MM.1S (cell line): ENCODE measurements around the gene TMEM25.
"Not testable (repeated sequence)": the region's sequence is repeated elsewhere in the genome, so short reads cannot be mapped to it uniquely, and the experiment has no call there.

Experiments
- EZH2 ChIP-seq: fragments of 300-600 bp; sonication (generic); optimal IDR thresholded peaks from 2 replicates; pipeline ENCODE3; 2017; ENCODE audit warnings: low read depth, mild to moderate bottlenecking, antibody characterized with exemption, low read length, mixed read lengths
- EZH2phosphoT487 ChIP-seq: fragments of 300-600 bp; sonication (generic); IDR thresholded peaks from 2 replicates; pipeline ENCODE4 v1.6.1; 2018; ENCODE audit warnings: antibody characterized with exemption, low read length
- TF ChIP-seq, protein P1 (sequence below): fragments of 300-600 bp; sonication (generic); IDR thresholded peaks from 2 replicates; pipeline ENCODE4 v1.5.1; 2016; ENCODE audit warnings: antibody characterized with exemption, low read length, mixed read lengths

DNA sequence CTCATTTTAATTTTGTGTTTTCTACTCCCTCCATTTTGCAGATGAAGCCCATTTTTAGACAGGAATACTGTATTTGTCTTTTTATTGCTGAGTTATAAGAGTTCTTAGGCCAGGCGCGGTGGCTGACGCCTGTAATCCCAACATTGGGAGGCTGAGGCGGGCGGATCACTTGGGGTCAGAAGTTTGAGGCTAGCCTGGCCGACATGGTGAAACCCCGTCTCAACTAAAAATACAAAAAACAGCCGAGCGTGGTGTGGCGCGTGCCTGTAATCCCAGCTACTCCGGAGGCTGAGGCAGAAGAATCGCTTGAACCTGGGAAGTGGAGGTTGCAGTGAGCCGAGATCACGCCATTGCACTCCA lies 40.7 kb downstream of the TMEM25 start:
- TF ChIP-seq, protein P1, sequence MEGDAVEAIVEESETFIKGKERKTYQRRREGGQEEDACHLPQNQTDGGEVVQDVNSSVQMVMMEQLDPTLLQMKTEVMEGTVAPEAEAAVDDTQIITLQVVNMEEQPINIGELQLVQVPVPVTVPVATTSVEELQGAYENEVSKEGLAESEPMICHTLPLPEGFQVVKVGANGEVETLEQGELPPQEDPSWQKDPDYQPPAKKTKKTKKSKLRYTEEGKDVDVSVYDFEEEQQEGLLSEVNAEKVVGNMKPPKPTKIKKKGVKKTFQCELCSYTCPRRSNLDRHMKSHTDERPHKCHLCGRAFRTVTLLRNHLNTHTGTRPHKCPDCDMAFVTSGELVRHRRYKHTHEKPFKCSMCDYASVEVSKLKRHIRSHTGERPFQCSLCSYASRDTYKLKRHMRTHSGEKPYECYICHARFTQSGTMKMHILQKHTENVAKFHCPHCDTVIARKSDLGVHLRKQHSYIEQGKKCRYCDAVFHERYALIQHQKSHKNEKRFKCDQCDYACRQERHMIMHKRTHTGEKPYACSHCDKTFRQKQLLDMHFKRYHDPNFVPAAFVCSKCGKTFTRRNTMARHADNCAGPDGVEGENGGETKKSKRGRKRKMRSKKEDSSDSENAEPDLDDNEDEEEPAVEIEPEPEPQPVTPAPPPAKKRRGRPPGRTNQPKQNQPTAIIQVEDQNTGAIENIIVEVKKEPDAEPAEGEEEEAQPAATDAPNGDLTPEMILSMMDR = not testable (repeated sequence)
- not testable (repeated sequence) for TF ChIP-seq EZH2phosphoT487, EZH2
